Activated B cell treated with CpG ODN at 0.5 μM for 24 hours (primary cell): ENCODE data around the gene ADGRB2. TPM values are rescaled to one million over a fixed set of nuclear protein-coding genes. Genes with fewer than 3 reads are reported as not detected.
A peak's percentile ranks its signal among the peaks of the same experiment; 100 is the strongest.

ENCODE experiments used
- ATAC-seq: fragments of 200-7000 bp; cut with Tn5 transposase; one replicate; pipeline ENCODE4 v1.10.0; 2021; ENCODE audit warnings: low read depth, mild to moderate bottlenecking, moderate library complexity
- CTCF ChIA-PET: fragments of 350-600 bp; sonication (Branson Sonifier 250); formaldehyde crosslinking; loops from one replicate; lab custom pipeline; 2021; ENCODE audit warnings: antibody characterized with exemption; lab: Charles Lee
- POLR2A ChIA-PET: fragments of 350-600 bp; sonication (Branson Sonifier 250); formaldehyde crosslinking; loops from one replicate; lab custom pipeline; 2021; ENCODE audit warnings: antibody characterized with exemption; lab: Charles Lee
- DNase-seq: peaks from one replicate; pipeline ENCODE4 v3.0.0; 2022
- H3K27ac Mint-ChIP-seq: one replicate; pipeline ENCODE4 v1.8.0; 2020; ENCODE audit warnings: mixed read lengths
- H3K27me3 Mint-ChIP-seq: one replicate; pipeline ENCODE4 v1.8.0; 2021; ENCODE audit warnings: mixed read lengths
- H3K36me3 Mint-ChIP-seq: one replicate; pipeline ENCODE4 v1.8.0; 2021; ENCODE audit warnings: low read depth, mixed read lengths
- H3K4me1 Mint-ChIP-seq: one replicate; pipeline ENCODE4 v1.8.0; 2021; ENCODE audit warnings: mixed read lengths
- H3K4me3 Mint-ChIP-seq: one replicate; pipeline ENCODE4 v1.8.0; 2020; ENCODE audit warnings: mild to moderate bottlenecking, mixed read lengths
- H3K9me3 Mint-ChIP-seq: one replicate; pipeline ENCODE4 v1.8.0; 2020; ENCODE audit warnings: mixed read lengths
- intact Hi-C: fragments of 100-400 bp; cut with micrococcal nuclease; formaldehyde crosslinking; loops from one replicate; pipeline ENCODE4 v1.15.1; 2024
- total RNA-seq: library from RNA; stranded (reverse); gene quantifications from 2 replicates; pipeline ENCODE4 v1.2.3, GENCODE V29; 2022
- TF ChIP-seq, protein P1 (sequence below): fragments of 200-600 bp; IDR thresholded peaks from one replicate; pipeline ENCODE4 v1.8.0; 2022; ENCODE audit warnings: antibody characterized with exemption, mild to moderate bottlenecking

The ADGRB2 gene
- total RNA-seq, 1 donor from 2014 or later = 6.3 TPM

DNA sequence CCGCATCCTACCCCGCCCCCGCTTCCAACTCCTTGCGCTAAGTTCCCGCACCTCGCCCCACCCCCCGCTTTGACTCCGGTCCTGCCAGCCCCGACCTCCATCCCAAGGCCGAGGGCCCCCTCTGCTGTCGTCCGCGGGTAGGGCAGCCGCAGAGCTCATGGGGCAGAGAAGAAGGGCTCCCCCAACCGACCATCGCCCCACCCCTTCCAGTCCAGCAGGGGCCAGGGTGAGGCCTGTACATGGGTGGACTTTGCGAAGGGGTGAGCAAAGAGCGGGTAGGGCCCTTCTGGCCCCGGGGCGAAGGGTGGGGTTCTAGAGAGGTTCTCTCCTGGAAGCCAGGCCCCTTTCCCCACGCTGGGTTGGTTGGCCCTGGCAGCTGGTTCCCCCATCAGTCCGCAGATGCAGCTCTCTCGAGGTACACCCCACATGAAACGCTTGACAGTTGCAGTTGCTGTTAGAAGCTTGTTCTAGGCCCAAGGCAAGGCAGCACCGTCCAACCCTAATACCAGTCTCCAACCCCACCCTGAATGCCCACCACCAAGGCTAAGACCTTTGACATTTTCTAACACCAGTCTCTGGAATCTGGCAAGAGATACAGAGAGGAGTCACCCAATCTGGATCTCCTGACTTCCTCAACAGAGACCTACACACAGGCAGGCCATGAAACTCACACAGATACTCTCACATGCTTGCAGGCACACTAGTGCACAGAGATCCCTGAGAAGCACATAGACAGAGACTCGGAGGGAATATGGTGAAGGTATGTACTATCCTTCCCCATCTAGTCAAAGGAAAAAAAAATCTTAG lies 25.3 kb upstream of the ADGRB2 start:
- ATAC-seq = peak; percentile 74
- Mint-ChIP-seq H3K36me3 (no peaks in the 10 kb centered on the region), H3K27ac (peak overlapping the region; percentile 98), H3K4me3 (peak overlapping the region; percentile 88), H3K9me3 (no peaks in the 10 kb centered on the region), H3K4me1 (peaks cover 40% of the 10 kb centered on the region), H3K27me3 (peaks cover 4% of the 10 kb centered on the region)
- DNase-seq = peak; percentile 99
- TF ChIP-seq, protein P1, sequence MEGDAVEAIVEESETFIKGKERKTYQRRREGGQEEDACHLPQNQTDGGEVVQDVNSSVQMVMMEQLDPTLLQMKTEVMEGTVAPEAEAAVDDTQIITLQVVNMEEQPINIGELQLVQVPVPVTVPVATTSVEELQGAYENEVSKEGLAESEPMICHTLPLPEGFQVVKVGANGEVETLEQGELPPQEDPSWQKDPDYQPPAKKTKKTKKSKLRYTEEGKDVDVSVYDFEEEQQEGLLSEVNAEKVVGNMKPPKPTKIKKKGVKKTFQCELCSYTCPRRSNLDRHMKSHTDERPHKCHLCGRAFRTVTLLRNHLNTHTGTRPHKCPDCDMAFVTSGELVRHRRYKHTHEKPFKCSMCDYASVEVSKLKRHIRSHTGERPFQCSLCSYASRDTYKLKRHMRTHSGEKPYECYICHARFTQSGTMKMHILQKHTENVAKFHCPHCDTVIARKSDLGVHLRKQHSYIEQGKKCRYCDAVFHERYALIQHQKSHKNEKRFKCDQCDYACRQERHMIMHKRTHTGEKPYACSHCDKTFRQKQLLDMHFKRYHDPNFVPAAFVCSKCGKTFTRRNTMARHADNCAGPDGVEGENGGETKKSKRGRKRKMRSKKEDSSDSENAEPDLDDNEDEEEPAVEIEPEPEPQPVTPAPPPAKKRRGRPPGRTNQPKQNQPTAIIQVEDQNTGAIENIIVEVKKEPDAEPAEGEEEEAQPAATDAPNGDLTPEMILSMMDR = no peak
- ChIA-PET POLR2A (interaction anchor here (0.5 to 2.4 kb wide), 29 partner anchors 15 to 1392 kb away, joined by 3 to 41 read pairs (median 5); partner anchors contain the start of genes ADGRB2, PEF1, PTP4A2 and TMEM39B), CTCF (interaction anchor here (0.5 to 4.6 kb wide), 50 partner anchors 12 to 608 kb away, joined by 3 to 114 read pairs (median 4); partner anchors contain the start of genes ADGRB2, COL16A1, PEF1 and PTP4A2)
- intact Hi-C loops = loop anchor here (1.0 to 10.0 kb wide), 16 partner anchors 28 to 625 kb away; partner anchors contain the start of genes CCDC28B, PEF1 and TMEM39B

- no peak for DNase-seq
- intact Hi-C loops = loop anchor here (1.0 to 10.0 kb wide), 16 partner anchors 28 to 625 kb away; partner anchors contain the start of genes CCDC28B, PEF1 and TMEM39B
- H3K27me3 Mint-ChIP-seq = peaks cover 4% of the 10 kb centered on the region
- TF ChIP-seq, protein P1 = no peak
- ATAC-seq = peak; percentile 35
- H3K4me1 Mint-ChIP-seq = peaks cover 45% of the 10 kb centered on the region
- peak overlapping the region; percentile 98 for H3K27ac Mint-ChIP-seq
- CTCF ChIA-PET = interaction anchor here (0.6 to 4.6 kb wide), 45 partner anchors 11 to 605 kb away, joined by 3 to 114 read pairs (median 4); partner anchors contain the start of genes ADGRB2, COL16A1, PEF1 and PTP4A2
- H3K4me3 Mint-ChIP-seq = peak overlapping the region; percentile 88
- H3K9me3 Mint-ChIP-seq = no peaks in the 10 kb centered on the region
- H3K36me3 Mint-ChIP-seq = no peaks in the 10 kb centered on the region
- POLR2A ChIA-PET = interaction anchor here (0.6 to 2.4 kb wide), 30 partner anchors 15 to 1393 kb away, joined by 3 to 41 read pairs (median 4); partner anchors contain the start of genes ADGRB2, PEF1, PTP4A2 and TMEM39B
These were observed 24.7 kb upstream of the ADGRB2 start for GRCh38 chr1:31788825-31789256.

GRCh38 chr1:31788138-31788824 lies 24.1 kb upstream of the ADGRB2 start:
- TF ChIP-seq, protein P1 = no peak
- no peaks in the 10 kb centered on the region for H3K9me3 Mint-ChIP-seq
- CTCF ChIA-PET = interaction anchor here (0.6 to 4.6 kb wide), 32 partner anchors 11 to 605 kb away, joined by 3 to 114 read pairs (median 5); partner anchors contain the start of genes ADGRB2, PEF1 and PTP4A2
- DNase-seq (peak; percentile 95), ATAC-seq (peak; percentile 53)
- peak overlapping the region; percentile 88 for H3K4me3 Mint-ChIP-seq
- H3K27ac Mint-ChIP-seq = peak overlapping the region; percentile 98
- H3K27me3 Mint-ChIP-seq = peaks cover 4% of the 10 kb centered on the region
- H3K36me3 Mint-ChIP-seq = no peaks in the 10 kb centered on the region
- intact Hi-C loops = loop anchor here (2.0 to 10.0 kb wide), 5 partner anchors 169 to 413 kb away; partner anchors contain the start of genes CCDC28B and TMEM39B
- H3K4me1 Mint-ChIP-seq = peaks cover 45% of the 10 kb centered on the region
- POLR2A ChIA-PET = interaction anchor here (0.6 to 2.4 kb wide), 22 partner anchors 16 to 1393 kb away, joined by 3 to 41 read pairs (median 6); partner anchors contain the start of genes ADGRB2, PEF1, PTP4A2 and TRIM62

DNA sequence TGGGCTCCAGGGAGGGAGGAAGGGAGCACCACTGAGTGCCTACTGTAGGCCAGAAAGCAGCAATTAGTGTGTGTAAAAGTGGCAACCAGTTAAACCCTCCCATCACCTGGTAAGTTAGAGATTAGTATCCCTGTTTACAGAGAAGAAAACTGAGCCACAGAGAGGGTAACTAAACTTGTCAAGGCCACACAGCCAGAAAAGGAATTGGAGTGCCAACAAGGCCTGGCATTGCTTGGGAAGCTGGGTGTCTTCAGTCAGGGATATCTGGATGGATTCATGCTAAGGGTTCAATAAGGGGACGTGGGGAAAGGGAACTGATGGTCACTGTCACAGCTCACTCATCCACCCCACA lies 23.6 kb upstream of the ADGRB2 start:
- H3K36me3 Mint-ChIP-seq = no peaks in the 10 kb centered on the region
- CTCF ChIA-PET = interaction anchor here (1.9 to 4.6 kb wide), 7 partner anchors 19 to 175 kb away, joined by 5 to 114 read pairs (median 41); partner anchors contain the start of genes ADGRB2 and PTP4A2
- H3K27me3 Mint-ChIP-seq = no peaks in the 10 kb centered on the region
- no peaks in the 10 kb centered on the region for H3K9me3 Mint-ChIP-seq
- H3K27ac Mint-ChIP-seq = peak overlapping the region; percentile 98
- ATAC-seq = no peak
- POLR2A ChIA-PET = interaction anchor here (1.0 to 2.4 kb wide), 7 partner anchors 19 to 223 kb away, joined by 3 to 23 read pairs (median 9); partner anchors contain the start of genes PEF1 and PTP4A2
- H3K4me3 Mint-ChIP-seq = peak overlapping the region; percentile 88
- no peak for DNase-seq
- intact Hi-C loops = loop anchor here (2.0 to 10.0 kb wide), 5 partner anchors 169 to 413 kb away; partner anchors contain the start of genes CCDC28B and TMEM39B
- peaks cover 45% of the 10 kb centered on the region for H3K4me1 Mint-ChIP-seq
- TF ChIP-seq, protein P1 = no peak
